Measurements from ENCODE around the gene MGRN1.

Gene MGRN1

GRCh38 chr16:4703906-4704305 lies 79.3 kb downstream of the MGRN1 start:
- Histone ChIP-seq H3K4me3 (ENCODE audit: low read length) (no peak overlapping the region), H3F3A (ENCODE audit: insufficient read depth, low read length) (no peaks in the 10 kb centered on the region), H3K27me3 (replicated peaks; ENCODE audit: insufficient read depth, low read length) (no peaks in the 10 kb centered on the region), H3K36me3 (replicated peaks; ENCODE audit: insufficient read depth, low read length) (no peaks in the 10 kb centered on the region), H2AFZ (ENCODE audit: low read length) (no peak overlapping the region), H3K9me2 (replicated peaks; ENCODE audit: insufficient read depth, low read length) (no peaks in the 10 kb centered on the region), H3K4me2 (ENCODE audit: low read depth, low read length) (no peak overlapping the region), H3K9me3 (replicated peaks; ENCODE audit: insufficient read depth, low read length) (no peaks in the 10 kb centered on the region), H4K20me1 (ENCODE audit: insufficient read depth, low read length) (no peaks in the 10 kb centered on the region), H3K4me1 (ENCODE audit: low read length) (no peaks in the 10 kb centered on the region), H3K79me2 (ENCODE audit: low read length) (no peaks in the 10 kb centered on the region), H3K27ac (ENCODE audit: low read length) (no peak overlapping the region), H3K9ac (ENCODE audit: low read length) (no peak overlapping the region)
- no peak for DNase-seq
- no peak for TF ChIP-seq CTCF (IDR thresholded peaks at IDR 0.05; ENCODE audit: low read length)
- TF ChIP-seq EZH2 (optimal IDR thresholded peaks at IDR 0.05; ENCODE audit: low read depth, low read length) = no peak
- TF ChIP-seq EZH2phosphoT487 (IDR thresholded peaks at IDR 0.05; ENCODE audit: low read length) = no peak

- Histone ChIP-seq H3K4me2 (ENCODE audit: low read depth, low read length) (no peak overlapping the region), H3K9me3 (replicated peaks; ENCODE audit: insufficient read depth, low read length) (no peaks in the 10 kb centered on the region), H3K36me3 (replicated peaks; ENCODE audit: insufficient read depth, low read length) (no peaks in the 10 kb centered on the region), H3K9me2 (replicated peaks; ENCODE audit: insufficient read depth, low read length) (no peaks in the 10 kb centered on the region), H3F3A (ENCODE audit: insufficient read depth, low read length) (no peaks in the 10 kb centered on the region), H3K79me2 (ENCODE audit: low read length) (no peaks in the 10 kb centered on the region), H3K27ac (ENCODE audit: low read length) (no peak overlapping the region), H4K20me1 (ENCODE audit: insufficient read depth, low read length) (no peaks in the 10 kb centered on the region), H3K9ac (ENCODE audit: low read length) (no peak overlapping the region), H3K27me3 (replicated peaks; ENCODE audit: insufficient read depth, low read length) (no peaks in the 10 kb centered on the region), H3K4me3 (ENCODE audit: low read length) (no peak overlapping the region), H3K4me1 (ENCODE audit: low read length) (no peaks in the 10 kb centered on the region), H2AFZ (ENCODE audit: low read length) (no peak overlapping the region)
- no peak for DNase-seq
- TF ChIP-seq EZH2phosphoT487 (IDR thresholded peaks at IDR 0.05; ENCODE audit: low read length) (no peak), CTCF (IDR thresholded peaks at IDR 0.05; ENCODE audit: low read length) (no peak), EZH2 (optimal IDR thresholded peaks at IDR 0.05; ENCODE audit: low read depth, low read length) (no peak)
Observed at GRCh38 chr16:4704491-4704890, 79.9 kb downstream of the MGRN1 start.

- H3F3A ChIP-seq (ENCODE audit: insufficient read depth, low read length) = no peaks in the 10 kb centered on the region
- no peak overlapping the region for H3K4me3 ChIP-seq (ENCODE audit: low read length)
- no peak for DNase-seq
- no peak overlapping the region for H3K4me2 ChIP-seq (ENCODE audit: low read depth, low read length)
- H3K9me3 ChIP-seq (replicated peaks; ENCODE audit: insufficient read depth, low read length) = no peaks in the 10 kb centered on the region
- no peak overlapping the region for H3K27ac ChIP-seq (ENCODE audit: low read length)
- no peaks in the 10 kb centered on the region for H4K20me1 ChIP-seq (ENCODE audit: insufficient read depth, low read length)
- H3K4me1 ChIP-seq (ENCODE audit: low read length) = no peaks in the 10 kb centered on the region
- H3K9me2 ChIP-seq (replicated peaks; ENCODE audit: insufficient read depth, low read length) = no peaks in the 10 kb centered on the region
- no peak overlapping the region for H3K9ac ChIP-seq (ENCODE audit: low read length)
- no peak overlapping the region for H2AFZ ChIP-seq (ENCODE audit: low read length)
- no peaks in the 10 kb centered on the region for H3K36me3 ChIP-seq (replicated peaks; ENCODE audit: insufficient read depth, low read length)
- H3K27me3 ChIP-seq (replicated peaks; ENCODE audit: insufficient read depth, low read length) = no peaks in the 10 kb centered on the region
- H3K79me2 ChIP-seq (ENCODE audit: low read length) = no peaks in the 10 kb centered on the region
- TF ChIP-seq EZH2phosphoT487 (IDR thresholded peaks at IDR 0.05; ENCODE audit: low read length) (no peak), CTCF (IDR thresholded peaks at IDR 0.05; ENCODE audit: low read length) (no peak), EZH2 (optimal IDR thresholded peaks at IDR 0.05; ENCODE audit: low read depth, low read length) (no peak)
Observed at GRCh38 chr16:4704913-4705312, 80.3 kb downstream of the MGRN1 start.

Data from MM.1S (cell line).